Naive thymus-derived CD8-positive, alpha-beta T cell (primary cell): ENCODE measurements around the gene PRDM1. TPM values are rescaled to one million over a fixed set of nuclear protein-coding genes. Genes with fewer than 3 reads are reported as not detected.

ENCODE experiments used
- ATAC-seq, 2 donors: fragments of 150-1000 bp; cut with Tn5 transposase in 1 of 2; sonication (Bioruptor Pico), chemical (Tn5 transposase) in 1 of 2; 1 replicate in 1 of 2; 2 replicates in 1 of 2; pipeline ENCODE4 v1.10.0; 2021; ENCODE audit warnings: mild to moderate bottlenecking in 2 of 2, moderate library complexity in 2 of 2
- POLR2A ChIA-PET: fragments of 350-600 bp; sonication (Branson Sonifier 250); formaldehyde crosslinking; loops from one replicate; lab custom pipeline; 2021; ENCODE audit warnings: antibody characterized with exemption; lab: Charles Lee
- DNase-seq, 10 donors: peaks; one replicate each; pipeline versions ENCODE4 v3.0.0 to v3.0.0-alpha.2; 2020 to 2022
- H3K27ac Mint-ChIP-seq, 10 donors: one replicate each; pipeline ENCODE4 v1.8.0; 2020 to 2022; ENCODE audit warnings: mild to moderate bottlenecking in 10 of 10, mixed read lengths in 10 of 10, moderate library complexity in 4 of 10, inconsistent platforms in 1 of 10
- H3K27me3 Mint-ChIP-seq, 5 donors: one replicate each; pipeline ENCODE4 v1.8.0; 2021 to 2022; ENCODE audit warnings: mixed read lengths in 5 of 5
- H3K36me3 Mint-ChIP-seq, 3 donors: one replicate each; pipeline ENCODE4 v1.8.0; 2020 to 2022; ENCODE audit warnings: mixed read lengths in 3 of 3, mild to moderate bottlenecking in 2 of 3, inconsistent platforms in 1 of 3
- H3K4me1 Mint-ChIP-seq, 4 donors: one replicate each; pipeline ENCODE4 v1.8.0; 2021 to 2022; ENCODE audit warnings: mixed read lengths in 4 of 4
- H3K4me3 Mint-ChIP-seq, 10 donors: one replicate each; pipeline ENCODE4 v1.8.0; 2020 to 2022; ENCODE audit warnings: mild to moderate bottlenecking in 10 of 10, mixed read lengths in 10 of 10, moderate library complexity in 6 of 10, inconsistent platforms in 1 of 10
- H3K9me3 Mint-ChIP-seq, 9 donors: one replicate each; pipeline ENCODE4 v1.8.0; 2020 to 2022; ENCODE audit warnings: mixed read lengths in 9 of 9, mild to moderate bottlenecking in 3 of 9, inconsistent platforms in 1 of 9, moderate library complexity in 1 of 9
- polyA plus RNA-seq, 3 donors: library from polyadenylated mRNA; unstranded; fragments of 300-500 nt; fragmentation: Illumina TruSeq; gene quantifications; one replicate each; pipeline ENCODE4 v1.2.3, GENCODE V29; 2021
- total RNA-seq, 8 experiments: library from RNA in 2 of 8; stranded (reverse) in 2 of 8; gene quantifications; one replicate each; pipeline ENCODE4 v1.2.3 and lab custom pipeline; 2021 to 2026

Gene PRDM1
- total and polyA plus RNA-seq, 5 experiments from 2014 or later = 0.35 to 15.6 (median 0.94) TPM

- Mint-ChIP-seq H3K9me3 (no peaks in the 10 kb centered on the region), H3K36me3 (no peaks in the 10 kb centered on the region), H3K27ac (no peak overlapping the region), H3K4me1 (peaks cover 9 to 38% (median 32%) of the 10 kb centered on the region in 4 donors), H3K27me3 (peaks cover 4 to 70% (median 15%) of the 10 kb centered on the region in 5 donors), H3K4me3 (no peak overlapping the region)
- no peak for DNase-seq
- no peak for ATAC-seq
- POLR2A ChIA-PET = no interaction called here
Measured at GRCh38 chr6:106120406-106120805, 34.3 kb downstream of the PRDM1 start.

- H3K27ac Mint-ChIP-seq = peak overlapping the region in 1 of 10 donors; percentile 16
- no peaks in the 10 kb centered on the region for H3K36me3 Mint-ChIP-seq
- peaks cover 4 to 75% (median 19%) of the 10 kb centered on the region in 5 donors for H3K27me3 Mint-ChIP-seq
- DNase-seq = no peak
- H3K9me3 Mint-ChIP-seq = no peaks in the 10 kb centered on the region
- H3K4me1 Mint-ChIP-seq = peaks cover 5 to 28% (median 20%) of the 10 kb centered on the region in 4 donors
- POLR2A ChIA-PET = no interaction called here
- ATAC-seq = no peak
- no peak overlapping the region for H3K4me3 Mint-ChIP-seq
Measured at GRCh38 chr6:106122306-106122918, 36.3 kb downstream of the PRDM1 start.

DNA sequence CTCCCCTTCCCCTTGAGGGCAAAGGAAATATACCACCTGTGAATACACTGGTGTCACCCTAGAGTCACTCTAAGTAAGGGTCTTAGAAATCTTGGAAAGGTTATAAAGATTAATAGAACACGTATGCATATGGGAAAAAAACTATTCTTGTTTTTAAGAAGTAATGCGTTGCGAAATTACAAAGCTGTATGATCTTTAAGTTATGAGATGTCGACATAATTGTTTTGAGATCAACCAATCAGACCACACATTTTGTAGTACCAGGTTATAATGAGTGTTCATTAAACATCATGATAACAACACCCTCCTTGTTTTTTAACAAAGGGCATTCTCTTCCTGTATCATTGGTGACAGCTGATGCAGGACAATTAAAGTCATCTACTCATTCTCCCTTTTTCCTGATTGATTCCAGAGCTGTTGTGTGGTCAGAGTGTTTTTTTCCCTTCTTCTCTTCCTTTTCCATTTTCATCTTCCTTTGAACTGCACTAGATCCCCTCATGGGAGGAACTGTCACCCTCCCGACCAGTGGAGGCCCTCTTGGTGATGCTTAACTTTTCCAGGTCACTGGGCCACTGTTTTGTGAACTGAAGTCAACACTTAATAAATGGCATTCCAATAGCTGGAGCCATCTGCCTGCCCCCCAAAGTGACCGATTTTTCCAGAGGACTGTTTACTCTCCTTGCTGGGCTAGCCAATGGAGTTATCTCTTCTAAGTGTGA, 37.0 kb downstream of the PRDM1 start:
- peaks cover 4 to 73% (median 19%) of the 10 kb centered on the region in 5 donors for H3K27me3 Mint-ChIP-seq
- H3K4me1 Mint-ChIP-seq = peaks cover 0 to 22% (median 13%) of the 10 kb centered on the region in 4 donors
- peak overlapping the region in 1 of 10 donors; percentile 55 for H3K27ac Mint-ChIP-seq
- ATAC-seq (no peak), DNase-seq (no peak)
- POLR2A ChIA-PET = no interaction called here
- no peaks in the 10 kb centered on the region for H3K36me3 Mint-ChIP-seq
- no peaks in the 10 kb centered on the region for H3K9me3 Mint-ChIP-seq
- H3K4me3 Mint-ChIP-seq = no peak overlapping the region

DNA sequence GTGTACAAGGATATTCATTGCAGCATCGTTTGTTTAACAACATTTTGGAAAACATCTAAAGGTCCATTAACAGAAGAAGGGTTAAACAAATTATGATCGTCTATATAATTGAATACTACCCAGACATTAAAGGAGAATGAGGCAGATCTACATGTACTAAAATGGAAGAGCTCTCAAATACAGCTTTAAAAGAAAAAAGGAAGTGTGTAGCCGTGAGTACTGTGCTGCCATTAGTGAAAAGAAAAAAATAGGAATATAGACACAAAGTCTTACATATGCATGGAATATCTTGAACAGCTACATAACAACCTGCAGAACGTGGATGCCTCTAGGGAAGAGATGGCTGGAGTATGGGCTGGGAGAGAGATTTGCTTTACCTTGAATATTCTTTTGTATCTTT, 37.9 kb downstream of the PRDM1 start:
- H3K4me3 Mint-ChIP-seq = no peak overlapping the region
- DNase-seq = no peak
- POLR2A ChIA-PET = interaction anchor here (0.6 kb wide), 1 partner anchor 501 kb away, joined by 3 read pairs; no protein-coding TSS in a partner anchor
- H3K4me1 Mint-ChIP-seq = peaks cover 0 to 14% (median 7%) of the 10 kb centered on the region in 4 donors
- no peak overlapping the region for H3K27ac Mint-ChIP-seq
- H3K27me3 Mint-ChIP-seq = peaks cover 4 to 77% (median 20%) of the 10 kb centered on the region in 5 donors
- no peaks in the 10 kb centered on the region for H3K9me3 Mint-ChIP-seq
- no peaks in the 10 kb centered on the region for H3K36me3 Mint-ChIP-seq
- ATAC-seq = no peak

GRCh38 chr6:106124437-106125430, 38.6 kb downstream of the PRDM1 start:
- POLR2A ChIA-PET = interaction anchor here (0.6 kb wide), 1 partner anchor 500 kb away, joined by 3 read pairs; no protein-coding TSS in a partner anchor
- peaks cover 0 to 10% (median 4%) of the 10 kb centered on the region in 4 donors for H3K4me1 Mint-ChIP-seq
- no peaks in the 10 kb centered on the region for H3K36me3 Mint-ChIP-seq
- DNase-seq (no peak), ATAC-seq (no peak)
- peaks cover 4 to 73% (median 16%) of the 10 kb centered on the region in 5 donors for H3K27me3 Mint-ChIP-seq
- H3K27ac Mint-ChIP-seq = no peak overlapping the region
- no peaks in the 10 kb centered on the region for H3K9me3 Mint-ChIP-seq
- no peak overlapping the region for H3K4me3 Mint-ChIP-seq

DNA sequence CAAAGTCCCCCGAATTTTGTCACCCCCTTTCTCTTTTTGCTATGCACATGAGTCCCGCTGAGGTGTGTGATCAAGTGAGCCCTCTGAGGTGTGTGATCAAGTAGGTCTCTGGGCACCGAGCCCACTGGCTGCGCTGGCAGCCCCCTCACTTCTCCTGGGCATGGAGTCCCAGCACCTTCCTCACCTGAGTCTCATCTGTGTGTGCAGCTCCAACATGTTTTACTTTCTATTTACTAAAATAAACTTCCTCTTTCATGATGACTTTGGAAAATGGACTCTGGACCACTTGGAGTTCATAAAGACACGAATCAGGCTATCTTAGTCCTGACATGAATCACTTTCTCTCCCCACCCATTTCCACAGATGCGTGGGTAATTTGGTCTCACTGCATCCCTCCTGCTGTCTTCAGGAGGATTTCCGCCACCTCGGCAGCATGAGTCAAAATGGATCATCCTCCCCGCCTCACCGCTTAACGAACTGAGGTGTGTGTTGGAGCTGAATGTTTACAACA, 39.8 kb downstream of the PRDM1 start:
- ATAC-seq (no peak), DNase-seq (no peak)
- Mint-ChIP-seq H3K4me3 (peak overlapping the region in 3 of 10 donors; percentile 27 to 75 (median 60)), H3K36me3 (no peaks in the 10 kb centered on the region), H3K4me1 (peaks cover 0 to 10% (median 6%) of the 10 kb centered on the region in 4 donors), H3K27ac (peak overlapping the region in 2 of 10 donors; percentile 65 to 70), H3K27me3 (peaks cover 0 to 60% (median 16%) of the 10 kb centered on the region in 5 donors), H3K9me3 (no peaks in the 10 kb centered on the region)
- POLR2A ChIA-PET = no interaction called here

DNA sequence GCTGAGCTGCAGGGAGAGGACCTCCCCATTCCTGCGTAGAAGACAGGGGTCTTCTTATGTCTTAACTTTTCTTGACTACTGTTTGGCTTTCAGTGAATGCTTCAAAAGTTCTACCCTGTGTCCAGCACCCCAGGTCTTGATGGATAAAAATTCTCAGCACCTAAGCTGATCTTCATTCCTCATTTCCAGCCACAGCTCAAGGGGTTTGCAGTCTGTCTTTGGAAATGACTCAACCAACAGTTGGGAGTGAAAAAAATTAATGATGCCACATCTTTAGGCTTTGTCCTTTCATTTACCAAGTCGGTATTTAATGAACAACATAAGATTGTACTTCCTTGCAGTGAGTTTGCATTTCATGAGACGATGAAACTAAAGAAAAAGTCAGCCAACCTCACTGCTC, 40.3 kb downstream of the PRDM1 start:
- peak overlapping the region in 3 of 10 donors; percentile 27 to 75 (median 60) for H3K4me3 Mint-ChIP-seq
- no peaks in the 10 kb centered on the region for H3K9me3 Mint-ChIP-seq
- no peak for DNase-seq
- H3K27ac Mint-ChIP-seq = peak overlapping the region in 2 of 10 donors; percentile 65 to 70
- no peaks in the 10 kb centered on the region for H3K36me3 Mint-ChIP-seq
- no peak for ATAC-seq
- POLR2A ChIA-PET = no interaction called here
- peaks cover 0 to 10% (median 6%) of the 10 kb centered on the region in 4 donors for H3K4me1 Mint-ChIP-seq
- H3K27me3 Mint-ChIP-seq = peaks cover 0 to 57% (median 16%) of the 10 kb centered on the region in 5 donors

DNA sequence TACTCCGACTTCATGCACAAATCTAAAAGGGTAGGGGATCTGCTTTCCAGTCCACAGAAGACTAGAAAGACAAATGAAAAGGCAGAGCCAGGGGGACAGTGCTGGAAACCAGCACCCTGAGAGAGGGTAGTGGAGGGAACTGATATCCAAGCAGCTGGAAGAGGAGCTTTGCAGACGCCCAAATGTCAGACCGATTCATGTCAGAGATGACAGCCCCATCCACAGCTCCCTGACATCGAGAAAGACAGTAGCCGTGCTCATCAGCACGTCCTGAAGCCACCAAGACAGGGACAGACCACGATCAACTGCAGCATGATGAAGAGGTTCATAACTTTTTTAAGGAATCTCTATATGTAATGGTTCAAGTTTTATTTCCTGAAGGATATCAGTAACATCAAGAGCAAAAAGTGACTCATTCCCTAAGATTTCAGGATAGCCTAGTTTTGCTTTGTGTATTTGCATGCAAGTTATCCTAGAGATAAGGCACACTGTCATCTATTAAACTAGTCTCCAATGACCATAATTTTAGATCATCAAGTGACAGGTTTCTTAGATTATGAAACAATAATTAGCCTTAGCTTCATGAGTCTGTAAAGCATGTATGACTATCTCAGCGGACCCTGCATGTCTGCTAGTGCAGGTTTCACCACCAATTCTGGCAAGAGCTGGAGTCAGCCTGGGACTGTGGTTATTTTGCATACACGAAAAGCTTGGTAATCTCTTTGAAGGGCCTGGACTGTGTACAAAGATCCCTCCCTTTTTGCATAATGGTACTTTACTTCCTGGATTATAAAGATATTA, 43.0 kb downstream of the PRDM1 start:
- H3K36me3 Mint-ChIP-seq = no peaks in the 10 kb centered on the region
- ATAC-seq = no peak
- H3K27ac Mint-ChIP-seq = peak overlapping the region in 1 of 10 donors; percentile 38
- H3K9me3 Mint-ChIP-seq = no peaks in the 10 kb centered on the region
- H3K27me3 Mint-ChIP-seq = peaks cover 0 to 34% (median 13%) of the 10 kb centered on the region in 5 donors
- DNase-seq = no peak
- POLR2A ChIA-PET = interaction anchor here (1.4 kb wide), 1 partner anchor 33 kb away, joined by 5 read pairs; no protein-coding TSS in a partner anchor
- H3K4me3 Mint-ChIP-seq = no peak overlapping the region
- H3K4me1 Mint-ChIP-seq = peaks cover under 1 to 10% (median 6%) of the 10 kb centered on the region in 4 donors

DNA sequence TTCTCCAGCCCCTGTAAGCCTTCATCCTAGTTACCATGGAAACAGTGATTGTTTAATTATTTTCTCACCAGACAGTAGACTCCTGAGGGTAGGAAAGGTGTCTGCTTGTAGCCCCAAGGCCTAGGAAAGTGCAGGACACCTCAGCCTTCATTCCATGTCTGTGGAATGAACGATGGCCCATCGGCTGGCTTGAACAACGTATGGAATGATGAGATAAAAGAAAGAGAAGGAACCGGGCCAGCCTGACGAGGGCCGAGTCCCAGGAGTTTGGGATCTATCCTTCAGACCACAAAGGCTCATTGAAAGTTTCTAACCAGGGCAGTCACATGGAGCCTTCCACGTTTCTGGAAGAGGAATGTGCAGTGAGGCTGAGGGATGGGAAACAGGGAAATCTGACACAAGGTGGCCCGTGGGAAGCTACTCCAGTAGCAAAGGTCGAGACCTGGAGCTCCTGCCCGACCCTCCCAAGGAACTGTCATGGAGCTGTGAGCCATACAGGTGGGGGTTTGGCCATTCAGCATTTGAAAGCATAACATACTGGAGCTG, 46.1 kb downstream of the PRDM1 start:
- Mint-ChIP-seq H3K27me3 (peaks cover 0 to 19% (median 9%) of the 10 kb centered on the region in 5 donors), H3K4me1 (peaks cover 0 to 10% (median 2%) of the 10 kb centered on the region in 4 donors), H3K27ac (peak overlapping the region in 1 of 10 donors; percentile 34), H3K9me3 (no peaks in the 10 kb centered on the region), H3K4me3 (no peak overlapping the region), H3K36me3 (no peaks in the 10 kb centered on the region)
- DNase-seq (no peak), ATAC-seq (no peak)
- POLR2A ChIA-PET = no interaction called here

DNA sequence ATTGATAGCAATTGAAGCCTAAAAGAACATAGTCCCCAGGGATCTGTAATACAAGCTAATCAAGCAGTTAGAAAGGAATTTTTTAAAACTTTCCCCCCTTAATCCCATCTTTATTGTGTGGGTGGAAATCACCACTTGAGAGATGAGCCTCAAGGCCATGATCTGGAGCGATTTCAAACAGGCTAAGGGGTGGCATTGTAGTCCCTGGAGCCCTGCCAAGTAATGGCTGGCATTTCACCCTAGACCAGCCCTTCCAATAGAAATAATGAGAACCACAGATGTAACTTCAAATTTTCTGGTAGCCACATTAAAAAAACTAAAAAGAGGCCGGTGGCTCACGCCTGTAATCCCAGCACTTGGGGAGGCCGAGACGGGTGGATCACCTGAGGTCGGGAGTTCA, 46.9 kb downstream of the PRDM1 start:
- Mint-ChIP-seq H3K9me3 (no peaks in the 10 kb centered on the region), H3K36me3 (no peaks in the 10 kb centered on the region), H3K4me3 (no peak overlapping the region), H3K27ac (no peak overlapping the region), H3K4me1 (peaks cover 0 to 10% (median 3%) of the 10 kb centered on the region in 4 donors), H3K27me3 (peaks cover 0 to 19% (median 6%) of the 10 kb centered on the region in 5 donors)
- no peak for ATAC-seq
- POLR2A ChIA-PET = no interaction called here
- DNase-seq = no peak

DNA sequence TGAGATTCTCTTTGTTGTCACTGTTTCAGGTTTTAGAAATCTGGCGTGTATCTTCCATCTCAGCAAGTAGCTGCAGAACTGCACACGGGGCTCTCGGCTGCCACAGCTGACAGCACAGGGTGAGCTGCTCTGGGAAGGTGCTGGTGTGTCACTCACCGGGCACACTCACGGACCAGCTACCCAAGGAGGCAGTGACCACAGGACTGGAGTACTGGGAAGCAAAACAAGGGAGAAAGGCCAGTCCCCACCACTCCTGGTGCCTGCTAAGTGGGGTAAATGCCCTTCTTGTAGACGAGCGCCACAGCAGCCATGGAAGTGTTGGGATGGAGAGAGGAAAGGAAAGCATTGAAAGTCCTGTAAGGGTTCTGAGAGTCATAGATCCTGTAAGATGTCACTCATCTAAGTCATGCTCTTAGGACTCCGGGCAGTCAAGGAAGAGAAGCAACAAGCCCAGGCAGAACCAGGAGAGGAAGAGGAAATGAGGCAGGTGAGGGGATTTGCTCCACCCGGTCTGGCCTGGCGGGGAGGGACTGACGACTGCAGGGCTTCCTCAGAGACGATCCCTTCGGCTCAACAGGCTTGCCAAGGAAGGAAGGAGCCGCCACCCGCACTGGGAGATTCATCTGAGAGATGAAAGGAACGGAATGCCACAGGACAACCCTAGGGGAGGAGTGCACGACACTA, 48.1 kb downstream of the PRDM1 start:
- no peak overlapping the region for H3K4me3 Mint-ChIP-seq
- H3K36me3 Mint-ChIP-seq = no peaks in the 10 kb centered on the region
- H3K27ac Mint-ChIP-seq = no peak overlapping the region
- no peak for ATAC-seq
- DNase-seq = no peak
- POLR2A ChIA-PET = no interaction called here
- peaks cover 0 to 10% (median 5%) of the 10 kb centered on the region in 5 donors for H3K27me3 Mint-ChIP-seq
- H3K4me1 Mint-ChIP-seq = peaks cover 0 to 10% (median 3%) of the 10 kb centered on the region in 4 donors
- no peaks in the 10 kb centered on the region for H3K9me3 Mint-ChIP-seq
